ENCODE results near the gene SLC1A5.
"Not testable (repeated sequence)": the region's sequence is repeated elsewhere in the genome, so short reads cannot be mapped to it uniquely, and the experiment has no call there.

SLC1A5 gene

GRCh38 chr19:46766569-46767317 lies 21.7 kb downstream of the SLC1A5 start:
- peak; percentile 63 for DNase-seq

DNA sequence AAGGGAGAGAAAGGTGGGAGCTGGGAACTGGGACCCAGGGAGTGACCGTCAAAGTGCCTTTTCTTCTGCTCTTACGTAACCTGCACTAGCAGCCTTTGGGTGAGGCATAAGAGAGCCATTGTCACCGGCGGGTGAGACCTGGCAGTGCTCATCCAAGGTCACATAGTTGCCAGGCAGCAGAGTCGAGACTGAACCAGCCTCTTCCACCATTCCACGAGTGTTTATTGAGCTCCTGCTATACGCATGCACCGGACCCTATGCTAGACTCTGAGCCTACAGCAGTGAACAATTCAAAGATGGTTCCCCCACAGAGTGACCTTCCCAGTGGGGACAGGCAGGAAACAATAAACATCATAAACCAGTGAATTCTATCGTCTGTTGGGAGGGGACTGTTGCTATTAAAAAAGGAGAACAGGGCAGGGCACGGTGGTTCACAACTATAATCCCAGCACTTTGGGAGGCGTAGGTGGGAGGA lies 23.5 kb downstream of the SLC1A5 start:
- DNase-seq, result no peak

GRCh38 chr19:46762245-46762890 lies 26.0 kb downstream of the SLC1A5 start:
- no peak for DNase-seq

DNA sequence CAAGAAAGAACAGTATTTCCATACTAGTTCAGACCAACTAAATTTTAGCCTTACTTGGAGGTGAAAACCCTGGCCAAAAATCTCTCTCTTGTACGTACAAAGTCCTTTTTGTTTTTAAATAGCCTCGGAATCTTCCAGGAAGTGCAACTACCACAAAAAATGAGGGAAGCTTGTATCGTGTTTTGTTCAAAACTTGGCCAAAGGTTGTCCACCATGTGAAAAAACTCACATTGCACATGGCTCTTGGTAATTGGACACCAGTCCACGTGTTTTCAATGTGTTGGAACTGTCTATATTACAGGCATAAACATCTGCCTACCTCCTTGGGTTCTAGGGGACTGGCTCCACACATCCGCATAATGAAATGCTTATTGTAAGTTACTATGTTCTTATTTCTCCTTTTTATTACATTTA lies 27.0 kb downstream of the SLC1A5 start:
- no peak for DNase-seq

DNA sequence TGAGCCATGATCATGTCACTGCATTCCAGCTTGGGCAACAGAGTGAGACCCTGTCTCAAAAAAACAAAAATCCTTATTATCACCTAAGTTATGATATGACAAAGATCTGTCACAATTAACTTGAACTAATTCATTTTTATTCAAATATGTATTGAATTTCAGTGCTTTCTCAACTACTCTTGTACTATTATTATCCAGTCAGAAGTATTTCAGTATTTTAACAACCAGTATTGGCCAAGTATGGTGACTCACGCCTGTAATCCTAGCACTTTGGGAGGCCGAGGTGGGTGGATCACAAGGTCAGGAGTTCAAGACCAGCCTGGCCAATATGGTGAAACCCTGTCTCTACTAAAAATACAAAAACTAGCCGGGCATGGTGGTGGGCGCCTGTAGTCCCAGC lies 27.5 kb downstream of the SLC1A5 start:
- not testable (repeated sequence) for DNase-seq

- DNase-seq, result no peak
Measured at GRCh38 chr19:46760363-46760762, 28.0 kb downstream of the SLC1A5 start.

- DNase-seq, result no peak
Measured at GRCh38 chr19:46759817-46760333, 28.5 kb downstream of the SLC1A5 start.

- DNase-seq, result no peak
Measured at GRCh38 chr19:46759206-46759605, 29.2 kb downstream of the SLC1A5 start.

- no peak for DNase-seq
Measured at GRCh38 chr19:46756544-46756888, 31.9 kb downstream of the SLC1A5 start.

GRCh38 chr19:46755853-46756543 lies 32.4 kb downstream of the SLC1A5 start:
- DNase-seq, result no peak

DNA sequence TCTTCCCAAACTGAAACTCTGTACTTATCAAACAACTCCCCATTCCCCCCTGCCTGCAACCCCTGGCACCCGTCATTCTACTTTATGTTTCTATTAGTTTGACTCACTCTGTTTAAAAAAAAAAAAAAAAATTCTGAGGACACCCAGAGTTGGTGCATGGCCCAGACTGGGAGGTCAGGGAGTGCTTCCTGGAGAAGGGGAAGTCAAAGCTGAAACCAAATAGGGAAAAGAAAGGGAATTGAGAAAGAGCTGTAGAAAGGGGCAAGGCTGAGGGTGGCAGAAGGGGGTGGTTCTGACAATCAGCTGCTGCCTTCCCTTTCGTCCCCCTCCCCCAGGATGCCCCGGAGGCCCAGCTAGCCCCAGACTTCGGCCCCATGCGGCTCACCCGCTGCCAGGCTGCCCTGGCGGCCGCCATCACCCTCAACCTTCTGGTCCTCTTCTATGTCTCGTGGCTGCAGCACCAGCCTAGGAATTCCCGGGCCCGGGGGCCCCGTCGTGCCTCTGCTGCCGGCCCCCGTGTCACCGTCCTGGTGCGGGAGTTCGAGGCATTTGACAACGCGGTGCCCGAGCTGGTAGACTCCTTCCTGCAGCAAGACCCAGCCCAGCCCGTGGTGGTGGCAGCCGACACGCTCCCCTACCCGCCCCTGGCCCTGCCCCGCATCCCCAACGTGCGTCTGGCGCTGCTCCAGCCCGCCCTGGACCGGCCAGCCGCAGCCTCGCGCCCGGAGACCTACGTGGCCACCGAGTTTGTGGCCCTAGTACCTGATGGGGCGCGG lies 33.1 kb downstream of the SLC1A5 start:
- no peak for DNase-seq

GRCh38 chr19:46753420-46754155 lies 34.8 kb downstream of the SLC1A5 start:
- peak; percentile 70 for DNase-seq

DNA sequence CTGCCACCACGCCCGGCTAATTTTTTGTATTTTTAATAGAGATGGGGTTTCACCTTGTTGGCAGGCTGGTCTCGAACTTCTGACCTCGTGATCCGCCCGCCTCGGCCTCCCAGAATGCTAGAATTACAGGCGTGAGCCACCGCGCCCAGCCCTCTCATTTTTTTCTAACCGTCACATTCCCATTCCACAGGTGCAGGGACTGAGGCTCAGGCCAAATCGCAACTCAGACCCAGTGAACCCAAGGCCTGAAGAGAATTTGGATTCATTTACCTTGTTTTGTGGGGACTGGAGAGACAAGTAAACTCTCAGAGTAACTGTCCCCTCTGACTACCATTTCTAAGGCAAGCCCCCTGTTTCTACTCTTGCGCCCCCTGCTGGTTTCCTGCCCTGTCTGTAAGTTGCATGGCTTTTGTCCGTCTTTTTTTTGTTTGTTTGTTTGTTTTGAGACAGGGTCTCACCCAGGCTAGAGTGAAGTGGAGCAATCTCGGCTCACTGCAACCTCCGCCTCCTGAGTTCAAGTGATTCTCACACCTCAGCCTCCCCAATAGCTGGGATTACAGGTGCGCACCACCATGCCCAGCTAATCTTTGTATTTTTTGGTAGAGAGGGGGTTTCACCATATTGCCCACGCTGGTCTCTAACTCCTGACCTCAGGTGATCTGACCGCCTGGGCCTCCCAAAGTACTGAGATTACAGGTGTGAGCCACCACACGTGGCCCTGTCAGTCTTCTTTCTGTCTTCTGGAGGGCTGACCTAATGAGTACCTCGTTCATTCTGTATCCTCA lies 39.9 kb downstream of the SLC1A5 start:
- DNase-seq, result peak; percentile 81

DNA sequence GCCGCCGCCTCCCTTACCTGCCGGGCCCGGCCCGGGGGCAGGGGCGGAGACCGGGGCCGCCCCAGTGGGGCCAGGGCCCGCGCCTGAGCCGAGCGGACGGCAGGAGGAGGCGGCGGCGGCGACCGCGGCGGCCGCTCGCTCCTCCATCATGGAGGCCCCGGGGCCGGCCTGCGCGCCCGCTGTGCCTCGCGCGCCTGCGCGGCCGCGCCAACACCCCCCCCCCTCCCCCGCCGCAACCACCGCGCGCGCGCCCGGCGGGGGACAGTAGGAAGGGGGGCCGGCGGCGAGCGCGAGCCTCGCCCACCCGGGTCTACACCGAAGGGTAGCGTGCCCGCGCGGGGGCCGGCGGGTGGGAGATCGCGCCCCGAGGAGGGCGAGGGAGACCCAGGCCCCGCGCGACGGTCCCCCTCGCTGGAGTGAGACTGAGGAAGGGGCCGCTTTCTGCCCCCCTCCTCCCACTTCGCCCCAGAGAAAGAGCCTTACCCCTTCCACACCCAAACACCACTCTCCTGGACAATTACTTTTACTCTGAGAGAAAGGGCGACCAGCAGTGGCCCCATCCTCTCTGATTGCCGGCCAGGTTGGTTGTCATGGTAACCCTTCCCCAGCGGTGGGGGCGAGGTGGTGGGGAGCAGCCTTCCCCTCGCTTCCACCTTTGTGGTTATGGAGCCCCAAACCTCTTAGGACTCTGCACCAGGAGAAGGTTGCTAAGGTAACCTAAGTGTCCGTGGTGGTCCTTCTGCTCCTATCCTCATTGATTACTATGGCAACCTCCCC lies 41.9 kb downstream of the SLC1A5 start, which contains the start of gene STRN4:
Gene STRN4 (minus strand): TSS at position 170 of the 777 bp plus-strand sequence. CDS start 20 bp downstream, at position 150.
- DNase-seq, result peak; percentile 64

DNA sequence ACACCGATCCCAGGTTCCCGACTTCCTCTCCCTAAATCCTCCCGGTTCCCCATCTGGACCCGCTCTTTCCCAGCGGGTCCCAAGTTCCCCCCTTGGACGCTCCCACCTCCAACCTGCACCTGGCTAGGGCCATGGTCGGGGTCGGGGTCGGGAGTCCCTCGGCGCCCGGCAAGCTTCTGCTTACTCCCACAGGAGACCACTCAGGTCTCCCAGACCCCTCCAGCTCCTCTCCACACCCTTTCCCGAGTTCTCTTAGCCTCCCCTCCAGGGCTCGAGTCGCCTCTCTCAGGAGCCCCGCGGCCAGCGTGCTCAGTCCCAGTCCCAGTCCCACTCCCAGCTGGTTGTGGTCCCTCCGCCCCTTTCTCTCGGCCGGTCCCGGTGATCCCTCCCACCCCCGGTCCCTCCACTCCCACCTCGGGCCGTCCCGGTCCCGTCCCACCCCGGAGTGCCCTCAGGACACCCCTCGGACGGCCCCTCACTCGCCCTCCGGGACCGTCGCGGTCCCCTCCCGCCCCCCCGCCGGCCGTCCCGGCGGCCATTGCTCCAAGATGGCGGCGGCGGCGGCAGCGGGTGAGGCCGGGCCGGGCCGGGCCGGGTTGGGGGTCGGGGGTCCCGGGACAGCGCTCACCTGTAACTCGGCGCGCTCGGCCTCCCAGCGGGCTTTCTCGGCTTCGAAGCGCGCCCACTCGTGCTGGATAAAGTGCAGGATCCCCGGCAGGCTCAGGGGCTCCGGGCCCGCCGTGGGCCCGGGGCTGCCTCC lies 42.7 kb downstream of the SLC1A5 start, which contains the start of gene FKRP:
Gene FKRP (plus strand): TSS at position 537 of the 760 bp plus-strand sequence. CDS start 9,394 bp downstream, outside the sequence.
- peak; percentile 47 for DNase-seq

DNA sequence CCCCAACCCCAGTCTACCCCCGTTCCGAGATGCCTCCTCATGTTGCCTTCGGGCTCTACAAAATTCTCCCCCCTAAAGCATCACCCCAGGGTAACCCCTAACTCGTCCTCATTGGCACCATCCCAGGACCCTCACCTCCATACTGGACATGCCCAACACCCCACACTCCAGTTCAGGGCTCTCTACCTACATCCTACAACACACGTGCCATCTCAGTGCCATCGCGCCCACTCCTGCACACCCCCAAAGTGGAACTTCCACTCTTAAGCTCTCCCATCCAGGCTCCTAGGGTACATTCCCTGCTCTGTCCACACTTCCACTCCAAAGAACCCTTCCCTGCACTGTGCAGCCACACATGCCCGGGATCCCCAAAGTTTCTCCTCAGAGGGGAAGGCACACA lies 43.4 kb downstream of the SLC1A5 start:
- no peak for DNase-seq

- DNase-seq, result no peak
Measured at GRCh38 chr19:46744005-46744691, 44.2 kb downstream of the SLC1A5 start.

DNA sequence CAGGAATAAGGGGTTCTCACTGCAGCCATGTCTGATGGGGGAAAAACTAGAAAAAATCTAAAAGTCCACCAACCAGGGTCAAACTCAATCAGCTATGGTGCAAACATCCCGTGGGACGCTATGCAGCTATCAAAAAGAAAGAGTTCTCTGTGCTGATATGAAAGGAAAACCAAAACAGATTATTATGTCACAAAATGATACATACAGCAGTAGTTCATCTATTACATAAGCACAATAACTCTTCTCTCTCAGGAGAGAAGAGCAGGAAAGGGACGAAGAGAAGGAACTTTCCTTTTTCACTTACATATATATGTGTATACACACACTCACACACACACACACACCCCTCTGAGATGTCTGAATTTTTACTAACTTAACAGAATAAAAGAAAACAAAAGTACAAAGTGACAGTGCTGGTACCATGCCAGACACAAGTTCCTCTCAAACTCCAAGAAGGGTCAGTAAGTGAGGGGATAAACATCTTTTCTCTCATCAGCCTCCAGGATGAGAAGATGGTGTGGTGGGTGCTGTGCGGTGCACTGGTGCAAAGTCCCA lies 45.4 kb downstream of the SLC1A5 start:
- DNase-seq, result no peak
